ENCODE data around the gene XIST. TPM values are rescaled to one million over a fixed set of nuclear protein-coding genes. Genes with fewer than 3 reads are reported as not detected.

Gene XIST
- total and polyA plus RNA-seq, 2 experiments from 2014 or later, result not detected

- no peaks in the 10 kb centered on the region for H3K9me3 ChIP-seq (ENCODE audit: low read depth)
- no peaks in the 10 kb centered on the region for H3K36me3 ChIP-seq
- DNase-seq (ENCODE audit: low read depth in 1 of 2, low spot score in 1 of 2), result no peak
- no peak overlapping the region for H3K27ac ChIP-seq
- no peaks in the 10 kb centered on the region for H3K27me3 ChIP-seq
- no peak overlapping the region for H3K4me3 ChIP-seq
- H3K4me1 ChIP-seq (ENCODE audit: low read depth), result no peaks in the 10 kb centered on the region
- TF ChIP-seq, protein P1, sequence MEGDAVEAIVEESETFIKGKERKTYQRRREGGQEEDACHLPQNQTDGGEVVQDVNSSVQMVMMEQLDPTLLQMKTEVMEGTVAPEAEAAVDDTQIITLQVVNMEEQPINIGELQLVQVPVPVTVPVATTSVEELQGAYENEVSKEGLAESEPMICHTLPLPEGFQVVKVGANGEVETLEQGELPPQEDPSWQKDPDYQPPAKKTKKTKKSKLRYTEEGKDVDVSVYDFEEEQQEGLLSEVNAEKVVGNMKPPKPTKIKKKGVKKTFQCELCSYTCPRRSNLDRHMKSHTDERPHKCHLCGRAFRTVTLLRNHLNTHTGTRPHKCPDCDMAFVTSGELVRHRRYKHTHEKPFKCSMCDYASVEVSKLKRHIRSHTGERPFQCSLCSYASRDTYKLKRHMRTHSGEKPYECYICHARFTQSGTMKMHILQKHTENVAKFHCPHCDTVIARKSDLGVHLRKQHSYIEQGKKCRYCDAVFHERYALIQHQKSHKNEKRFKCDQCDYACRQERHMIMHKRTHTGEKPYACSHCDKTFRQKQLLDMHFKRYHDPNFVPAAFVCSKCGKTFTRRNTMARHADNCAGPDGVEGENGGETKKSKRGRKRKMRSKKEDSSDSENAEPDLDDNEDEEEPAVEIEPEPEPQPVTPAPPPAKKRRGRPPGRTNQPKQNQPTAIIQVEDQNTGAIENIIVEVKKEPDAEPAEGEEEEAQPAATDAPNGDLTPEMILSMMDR (IDR thresholded peaks at IDR 0.05; ENCODE audit: low read depth, low read length), result no peak
Observed at GRCh38 chrX:73836956-73837477, 15.5 kb downstream of the XIST start.

- no peak for DNase-seq (ENCODE audit: low read depth in 1 of 2, low spot score in 1 of 2)
- Histone ChIP-seq H3K36me3 (no peaks in the 10 kb centered on the region), H3K27ac (no peak overlapping the region), H3K4me1 (ENCODE audit: low read depth) (no peaks in the 10 kb centered on the region), H3K9me3 (ENCODE audit: low read depth) (no peaks in the 10 kb centered on the region), H3K27me3 (no peaks in the 10 kb centered on the region), H3K4me3 (no peak overlapping the region)
- TF ChIP-seq, protein P1 (IDR thresholded peaks at IDR 0.05; ENCODE audit: low read depth, low read length), result no peak
Observed at GRCh38 chrX:73834219-73834618, 18.3 kb downstream of the XIST start.

GRCh38 chrX:73832319-73832718 is 20.2 kb downstream of the XIST start:
- H3K27me3 ChIP-seq, result no peaks in the 10 kb centered on the region
- H3K4me1 ChIP-seq (ENCODE audit: low read depth), result no peaks in the 10 kb centered on the region
- no peak for DNase-seq (ENCODE audit: low read depth in 1 of 2, low spot score in 1 of 2)
- TF ChIP-seq, protein P1 (IDR thresholded peaks at IDR 0.05; ENCODE audit: low read depth, low read length), result no peak
- no peaks in the 10 kb centered on the region for H3K9me3 ChIP-seq (ENCODE audit: low read depth)
- no peaks in the 10 kb centered on the region for H3K36me3 ChIP-seq
- H3K27ac ChIP-seq, result no peak overlapping the region
- no peak overlapping the region for H3K4me3 ChIP-seq

DNA sequence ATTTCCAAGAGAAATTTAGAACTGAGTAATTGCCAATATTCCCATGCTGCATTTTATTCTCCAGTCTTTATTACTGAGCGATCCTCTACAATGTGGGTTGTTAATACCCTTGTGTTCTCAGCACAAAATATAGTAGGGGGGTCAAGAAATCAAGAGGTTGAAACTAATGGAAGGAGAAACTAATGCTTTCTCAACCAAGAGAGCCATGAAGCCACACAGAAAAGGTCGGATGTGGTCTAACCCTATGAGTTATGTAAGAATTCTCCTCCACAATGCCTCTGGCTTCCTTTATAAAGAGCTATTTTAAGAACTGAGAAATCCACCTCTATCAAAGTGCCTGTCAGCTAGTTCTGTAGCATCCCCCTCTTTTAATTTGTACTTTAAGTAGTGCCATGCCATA is 21.0 kb downstream of the XIST start:
- Histone ChIP-seq H3K4me3 (no peak overlapping the region), H3K27ac (no peak overlapping the region), H3K27me3 (no peaks in the 10 kb centered on the region), H3K4me1 (ENCODE audit: low read depth) (no peaks in the 10 kb centered on the region), H3K36me3 (no peaks in the 10 kb centered on the region), H3K9me3 (ENCODE audit: low read depth) (no peaks in the 10 kb centered on the region)
- TF ChIP-seq, protein P1 (IDR thresholded peaks at IDR 0.05; ENCODE audit: low read depth, low read length), result no peak
- DNase-seq (ENCODE audit: low read depth in 1 of 2, low spot score in 1 of 2), result no peak

DNA sequence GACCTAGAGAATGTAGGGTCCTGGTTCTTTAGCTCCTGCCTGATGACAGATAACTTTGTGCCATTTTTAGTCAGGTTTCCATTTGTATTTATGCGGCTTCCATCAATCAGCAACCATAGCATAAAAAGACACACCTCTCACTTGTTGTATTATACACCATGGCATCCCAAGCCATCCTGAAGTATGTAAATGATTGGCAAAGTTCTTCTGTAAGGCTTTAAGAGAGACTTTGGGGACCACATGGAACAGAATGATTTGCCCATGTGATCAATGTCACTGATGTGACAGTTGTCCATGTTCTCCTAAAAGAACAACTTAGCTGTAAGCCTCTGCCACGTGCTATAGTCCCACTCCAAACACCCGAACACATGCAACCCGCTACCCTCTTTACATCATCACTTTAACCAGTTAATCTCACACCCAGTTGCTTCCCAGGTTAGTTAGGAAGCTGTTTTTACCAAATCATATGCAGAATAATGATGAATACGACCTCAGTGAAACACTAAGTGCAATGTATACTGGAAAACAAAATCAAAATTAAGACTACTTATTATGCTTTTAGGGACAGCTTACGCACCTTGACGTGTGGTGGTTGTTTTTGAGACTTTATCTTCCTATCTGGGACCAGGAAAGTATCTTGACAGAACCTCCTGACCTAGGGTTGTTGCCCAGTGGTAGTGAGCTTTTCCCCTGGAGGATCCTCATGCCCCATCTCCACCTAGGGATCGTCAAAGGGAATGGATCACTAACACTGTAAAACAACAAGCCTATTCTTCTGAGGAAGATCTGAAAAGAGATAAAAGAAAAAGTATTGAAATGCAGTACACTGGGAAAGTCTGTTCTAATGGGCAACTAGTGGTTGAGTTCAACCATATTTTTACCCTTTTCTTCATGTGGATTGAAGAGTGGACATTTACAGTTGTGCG is 21.8 kb downstream of the XIST start:
- Histone ChIP-seq H3K27me3 (no peaks in the 10 kb centered on the region), H3K4me1 (ENCODE audit: low read depth) (no peaks in the 10 kb centered on the region), H3K9me3 (ENCODE audit: low read depth) (no peaks in the 10 kb centered on the region), H3K4me3 (no peak overlapping the region), H3K27ac (no peak overlapping the region), H3K36me3 (no peaks in the 10 kb centered on the region)
- DNase-seq (ENCODE audit: low read depth in 1 of 2, low spot score in 1 of 2), result no peak
- TF ChIP-seq, protein P1 (IDR thresholded peaks at IDR 0.05; ENCODE audit: low read depth, low read length), result no peak
